Activated CD4-positive, alpha-beta T cell treated with anti-CD3 and anti-CD28 coated beads for 24 hours (primary cell): ENCODE measurements around the gene ZNF146.
"Not testable (repeated sequence)": the region's sequence is repeated elsewhere in the genome, so short reads cannot be mapped to it uniquely, and the experiment has no call there.

Experiments used
- DNase-seq, 2 donors: peaks; one replicate each; pipeline ENCODE4 v3.0.0-alpha.2; 2020; ENCODE audit warnings: low read depth in 2 of 2

ZNF146 gene

GRCh38 chr19:36214386-36215275, at the start of gene ZNF146, which contains the start of gene ZNF565:
Gene ZNF146 (plus strand): TSS chr19:36215106. CDS start chr19:36236441, 21,335 bp downstream.
Gene ZNF565 (minus strand): TSS chr19:36214665. CDS start chr19:36201985, 12,680 bp downstream.
- peak; percentile 95 to 98 for DNase-seq

- no peak for DNase-seq
Observed at GRCh38 chr19:36169084-36169760, 45.7 kb upstream of the ZNF146 start.

- no peak for DNase-seq
Observed at GRCh38 chr19:36172852-36173251, 42.1 kb upstream of the ZNF146 start.

- not testable (repeated sequence) for DNase-seq
Observed at GRCh38 chr19:36173846-36174245, 41.1 kb upstream of the ZNF146 start.

GRCh38 chr19:36179077-36179476, 35.8 kb upstream of the ZNF146 start:
- DNase-seq = not testable (repeated sequence)

GRCh38 chr19:36182612-36183244, 32.2 kb upstream of the ZNF146 start:
- DNase-seq = no peak

- DNase-seq = no peak
Observed at GRCh38 chr19:36183245-36183628, 31.7 kb upstream of the ZNF146 start.

GRCh38 chr19:36186722-36187121, 28.2 kb upstream of the ZNF146 start:
- not testable (repeated sequence) for DNase-seq

GRCh38 chr19:36196249-36196648, 18.7 kb upstream of the ZNF146 start:
- DNase-seq = no peak

GRCh38 chr19:36198119-36198518, 16.8 kb upstream of the ZNF146 start:
- no peak for DNase-seq

GRCh38 chr19:36201684-36202083, 13.2 kb upstream of the ZNF146 start:
- no peak for DNase-seq

- no peak for DNase-seq
Observed at GRCh38 chr19:36203293-36203692, 11.6 kb upstream of the ZNF146 start.

- no peak for DNase-seq
Observed at GRCh38 chr19:36207605-36208252, 7.2 kb upstream of the ZNF146 start.

GRCh38 chr19:36209372-36209771, 5.5 kb upstream of the ZNF146 start:
- no peak for DNase-seq

GRCh38 chr19:36210497-36210896, 4.4 kb upstream of the ZNF146 start:
- no peak for DNase-seq

GRCh38 chr19:36212895-36213294, 2.0 kb upstream of the ZNF146 start:
- DNase-seq = no peak

- DNase-seq = peak in 1 of 2 donors; percentile 12
Observed at GRCh38 chr19:36215276-36216123, 594 bp downstream of the ZNF146 start.

GRCh38 chr19:36221474-36221873, 6.6 kb downstream of the ZNF146 start:
- DNase-seq = no peak

- DNase-seq = no peak
Observed at GRCh38 chr19:36222503-36222902, 7.6 kb downstream of the ZNF146 start.

GRCh38 chr19:36225219-36225892, 10.4 kb downstream of the ZNF146 start:
- no peak for DNase-seq
